Thoracic aorta (tissue), 2 donors: Measurements from ENCODE around the gene GFOD2. TPM values are rescaled to one million over a fixed set of nuclear protein-coding genes. Genes with fewer than 3 reads are reported as not detected.

ENCODE experiments used
- ATAC-seq: fragments of 150-250 bp; one replicate; pipeline ENCODE4 v1.8.0; 2017; ENCODE audit warnings: low read depth; ENCODE audit not compliant: insufficient number of reproducible peaks, low FRiP score
- DNase-seq: peaks from one replicate; pipeline ENCODE4 v3.0.0-alpha.2; 2020; ENCODE audit warnings: low spot score
- H3K27ac ChIP-seq, 2 donors: fragments of 200-600 bp; sonication (generic); 1 replicate in 1 of 2; 2 replicates in 1 of 2; pipeline ENCODE4 v1.5.1; 2016; ENCODE audit warnings: mild to moderate bottlenecking in 2 of 2, moderate library complexity in 2 of 2
- H3K27me3 ChIP-seq: fragments of 200-600 bp; sonication (generic); replicated peaks from 2 replicates; pipeline ENCODE4 v1.6.0; 2016; ENCODE audit warnings: mild to moderate bottlenecking; ENCODE audit not compliant: insufficient read depth
- H3K36me3 ChIP-seq: fragments of 200-600 bp; sonication (generic); one replicate; pipeline ENCODE4 v1.5.1; 2016
- H3K4me1 ChIP-seq, 2 donors: fragments of 200-600 bp; sonication (generic); 1 replicate in 1 of 2; 2 replicates in 1 of 2; pipeline versions ENCODE4 v1.5.1 to v1.6.0; 2016; ENCODE audit warnings: low read depth in 2 of 2, mild to moderate bottlenecking in 1 of 2; ENCODE audit not compliant: control insufficient read depth in 1 of 2
- H3K4me3 ChIP-seq: fragments of 200-600 bp; sonication (generic); 2 replicates; pipeline ENCODE4 v1.5.1; 2016; ENCODE audit warnings: mild to moderate bottlenecking
- H3K9me3 ChIP-seq: fragments of 200-600 bp; sonication (generic); 2 replicates; pipeline ENCODE4 v1.5.1; 2016
- CTCF ChIP-seq: fragments of 200-600 bp; sonication (generic); IDR thresholded peaks from one replicate; pipeline ENCODE4 v1.5.1; 2019; ENCODE audit warnings: antibody characterized with exemption
- total RNA-seq, 2 donors: library from RNA; depleted of rRNA; stranded (reverse); fragments of >200 nt; gene quantifications; one replicate each; pipeline versions ENCODE4 v1.1.0 to v1.2.3, GENCODE V29; 2016

The GFOD2 gene
- total RNA-seq, 2 donors from 2014 or later = 13.3 to 19.2 TPM

GRCh38 chr16:67664871-67665270, 54.2 kb downstream of the GFOD2 start:
- Histone ChIP-seq H3K4me3 (no peak overlapping the region), H3K27me3 (no peaks in the 10 kb centered on the region), H3K36me3 (no peaks in the 10 kb centered on the region), H3K4me1 (peaks cover 19 to 32% of the 10 kb centered on the region in 2 donors), H3K9me3 (no peaks in the 10 kb centered on the region), H3K27ac (no peak overlapping the region)
- no peak for TF ChIP-seq CTCF
- DNase-seq (no peak), ATAC-seq (no peak)

GRCh38 chr16:67664258-67664657, 54.9 kb downstream of the GFOD2 start:
- ATAC-seq (no peak), DNase-seq (no peak)
- H3K27ac ChIP-seq = no peak overlapping the region
- H3K9me3 ChIP-seq = no peaks in the 10 kb centered on the region
- no peak overlapping the region for H3K4me3 ChIP-seq
- no peaks in the 10 kb centered on the region for H3K27me3 ChIP-seq
- no peak for TF ChIP-seq CTCF
- H3K4me1 ChIP-seq = peaks cover 21 to 37% of the 10 kb centered on the region in 2 donors
- H3K36me3 ChIP-seq = no peaks in the 10 kb centered on the region

- Histone ChIP-seq H3K9me3 (no peaks in the 10 kb centered on the region), H3K4me1 (peaks cover 25 to 41% of the 10 kb centered on the region in 2 donors), H3K27me3 (no peaks in the 10 kb centered on the region), H3K36me3 (no peaks in the 10 kb centered on the region), H3K27ac (no peak overlapping the region), H3K4me3 (no peak overlapping the region)
- TF ChIP-seq CTCF = no peak
- ATAC-seq (no peak), DNase-seq (no peak)
These were observed 55.3 kb downstream of the GFOD2 start for GRCh38 chr16:67663877-67664222.

- Histone ChIP-seq H3K27ac (no peak overlapping the region), H3K27me3 (no peaks in the 10 kb centered on the region), H3K4me3 (no peak overlapping the region), H3K36me3 (peaks cover 3% of the 10 kb centered on the region), H3K4me1 (peaks cover 26 to 42% of the 10 kb centered on the region in 2 donors), H3K9me3 (no peaks in the 10 kb centered on the region)
- TF ChIP-seq CTCF = no peak
- DNase-seq (no peak), ATAC-seq (no peak)
These were observed 55.8 kb downstream of the GFOD2 start for GRCh38 chr16:67663151-67663876.

- Histone ChIP-seq H3K36me3 (peaks cover 10% of the 10 kb centered on the region), H3K9me3 (no peaks in the 10 kb centered on the region), H3K4me3 (no peak overlapping the region), H3K4me1 (peaks cover 25 to 37% of the 10 kb centered on the region in 2 donors), H3K27me3 (no peaks in the 10 kb centered on the region), H3K27ac (no peak overlapping the region)
- TF ChIP-seq CTCF = no peak
- DNase-seq = no peak
- no peak for ATAC-seq
These were observed 56.5 kb downstream of the GFOD2 start for GRCh38 chr16:67662653-67663010.
